HUDEP-2 (cell line): Measurements from ENCODE around the gene ANTXRL.
"Not testable (repeated sequence)": the region's sequence is repeated elsewhere in the genome, so short reads cannot be mapped to it uniquely, and the experiment has no call there.

Experiments used
- DNase-seq, 76 experiments: peaks; one replicate each; lab custom pipeline; 2025; ENCODE audit not compliant: unreplicated experiment in 76 of 76; lab: John Stamatoyannopoulos, UW

ANTXRL gene

GRCh38 chr10:46254007-46254383, 32.8 kb upstream of the ANTXRL start:
- no peak for DNase-seq

GRCh38 chr10:46254467-46254866, 32.3 kb upstream of the ANTXRL start:
- DNase-seq = no peak

GRCh38 chr10:46255210-46255609, 31.6 kb upstream of the ANTXRL start:
- not testable (repeated sequence) for DNase-seq

GRCh38 chr10:46255801-46256747, 30.7 kb upstream of the ANTXRL start:
- DNase-seq = peak in 45 of 76 experiments; percentile 3 to 69 (median 34)

- DNase-seq = no peak
Measured at GRCh38 chr10:46257099-46257498, 29.7 kb upstream of the ANTXRL start.

- not testable (repeated sequence) for DNase-seq
Measured at GRCh38 chr10:46262906-46263560, 23.8 kb upstream of the ANTXRL start.

- DNase-seq = no peak
Measured at GRCh38 chr10:46263831-46264268, 22.9 kb upstream of the ANTXRL start.

- DNase-seq = no peak
Measured at GRCh38 chr10:46264336-46264735, 22.5 kb upstream of the ANTXRL start.

GRCh38 chr10:46264737-46265368, 21.9 kb upstream of the ANTXRL start:
- no peak for DNase-seq

- DNase-seq = not testable (repeated sequence)
Measured at GRCh38 chr10:46265566-46266305, 21.1 kb upstream of the ANTXRL start.

GRCh38 chr10:46266306-46266985, 20.4 kb upstream of the ANTXRL start:
- DNase-seq = no peak

GRCh38 chr10:46267132-46267985, 19.4 kb upstream of the ANTXRL start:
- no peak for DNase-seq

GRCh38 chr10:46268076-46268881, 18.5 kb upstream of the ANTXRL start:
- peak in 6 of 76 experiments; percentile 6 to 24 (median 18) for DNase-seq

GRCh38 chr10:46269554-46270053, 17.2 kb upstream of the ANTXRL start:
- DNase-seq = not testable (repeated sequence)

GRCh38 chr10:46270086-46270811, 16.5 kb upstream of the ANTXRL start:
- DNase-seq = no peak

GRCh38 chr10:46270963-46271530, 15.8 kb upstream of the ANTXRL start:
- not testable (repeated sequence) for DNase-seq
